SK-N-SH treated with all-trans-retinoic acid at 6 μM for 48 hours (cell line): Measurements from ENCODE around the gene DYTN.

Experiments used
- ARNTL ChIP-seq: fragments of 450-650 bp; formaldehyde crosslinking; IDR thresholded peaks from 2 replicates; pipeline ENCODE4 v1.5.0; 2020; ENCODE audit warnings: low read depth, mild to moderate bottlenecking, moderate library complexity, borderline replicate concordance
- ZFP3 ChIP-seq: fragments of 250-450 bp; sonication (Bioruptor Pico); IDR thresholded peaks from 2 replicates; pipeline ENCODE4 v1.5.0; 2020; ENCODE audit warnings: mild to moderate bottlenecking, moderate library complexity
- ZNF565 ChIP-seq: fragments of 450-650 bp; formaldehyde crosslinking; conservative IDR thresholded peaks from 2 replicates; pipeline ENCODE4 v1.5.0; 2020; ENCODE audit warnings: low read depth, mild to moderate bottlenecking, moderate library complexity

DNA sequence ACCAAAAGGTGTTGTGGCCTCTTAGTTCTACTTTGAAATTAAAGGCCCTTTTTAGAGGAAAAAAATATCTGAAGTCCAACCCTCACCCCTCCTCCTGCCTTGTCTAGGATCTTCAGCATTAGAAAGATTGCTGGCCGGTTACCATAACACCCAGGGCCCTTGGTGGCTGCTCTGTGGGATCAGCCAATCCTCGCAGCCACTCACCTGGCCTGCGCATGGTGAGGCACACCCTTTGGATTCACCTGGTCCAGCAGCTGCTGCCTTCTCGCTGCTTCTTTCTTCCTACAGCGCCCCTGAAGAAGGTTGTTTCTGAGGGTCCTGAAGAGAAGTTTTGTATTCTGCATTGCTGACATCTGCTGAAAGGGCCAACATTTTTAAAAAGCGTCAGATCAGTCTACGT lies 25.2 kb downstream of the DYTN start:
- TF ChIP-seq ZNF565 (no peak), ZFP3 (CRISPR knock-in tag) (no peak), ARNTL (no peak)
